ENCODE measurements around the gene NIBAN1. TPM values are rescaled to one million over a fixed set of nuclear protein-coding genes. Genes with fewer than 3 reads are reported as not detected.

NIBAN1 gene
- total and polyA plus RNA-seq, 9 of the 15 experiments (the other 6 are each of a cell fraction or from before 2014, with no cell fraction given) = 1.5 to 26.6 (median 16.2) TPM

GRCh38 chr1:184992271-184992670, 18.0 kb upstream of the NIBAN1 start (continued):
- no peak for TF ChIP-seq UBTF (IDR thresholded peaks at IDR 0.05; ENCODE audit: borderline replicate concordance in 1 of 2, low read depth in 2 of 2, low read length in 2 of 2)
- TF ChIP-seq ELF2 (CRISPR knock-in tag; IDR thresholded peaks at IDR 0.05) = no peak
- TF ChIP-seq CTCFL (IDR thresholded peaks at IDR 0.05; ENCODE audit: borderline replicate concordance, insufficient read depth, low read depth, low read length, poor library complexity, severe bottlenecking) = no peak
- no peak for TF ChIP-seq SMAD4 (CRISPR knock-in tag; conservative IDR thresholded peaks at IDR 0.05)
- no peak for TF ChIP-seq ESRRA (IDR thresholded peaks at IDR 0.05; ENCODE audit: borderline replicate concordance, low read depth)
- TF ChIP-seq CEBPB (tag; IDR thresholded peaks at IDR 0.05) = no peak

- Histone ChIP-seq H2AFZ (ENCODE audit: low read depth, low read length) (no peak overlapping the region), H3K27me3 (ENCODE audit: control insufficient read depth in 2 of 2, insufficient read depth in 2 of 2, low read length in 2 of 2) (peaks cover 2% of the 10 kb centered on the region in 2 experiments; a peak in 2 of 5 replicates), H3K9ac (ENCODE audit: insufficient read depth in 1 of 2, low read depth in 2 of 2, low read length in 2 of 2) (no peak overlapping the region), H3K27ac (ENCODE audit: extremely low read depth, low read depth, low read length) (no peak overlapping the region), H3K4me1 (replicated peaks in 1 of 2; ENCODE audit: control insufficient read depth in 2 of 2, insufficient read depth in 2 of 2, low read length in 2 of 2) (no peaks in the 10 kb centered on the region), H3K36me3 (ENCODE audit: control insufficient read depth, insufficient read depth, low read length) (no peaks in the 10 kb centered on the region), H3K4me3 (no peak overlapping the region), H3K9me1 (ENCODE audit: control insufficient read depth, insufficient read depth, low read length) (no peaks in the 10 kb centered on the region), H3K79me2 (ENCODE audit: control insufficient read depth, insufficient read depth, low read length) (no peaks in the 10 kb centered on the region), H3K9me3 (replicated peaks; ENCODE audit: control insufficient read depth, insufficient read depth, low read depth, low read length) (no peaks in the 10 kb centered on the region; the same call in 1 of the 2 replicates), H4K20me1 (replicated peaks; ENCODE audit: control insufficient read depth, insufficient read depth, low read length) (no peaks in the 10 kb centered on the region), H3K4me2 (ENCODE audit: insufficient read depth, low read length) (no peak overlapping the region)
- BruUV-seq (replicated peaks) = no TSS peak
- DNase-seq (ENCODE audit: extremely low read depth in 1 of 4, low spot score in 3 of 4) (no peak), ATAC-seq (no peak), FAIRE-seq (no peak)
- intact Hi-C loops (cut with micrococcal nuclease) (no loop called here), in situ Hi-C loops (cut with MboI) (no loop called here)
- TF ChIP-seq ZBTB17 (CRISPR knock-in tag; IDR thresholded peaks at IDR 0.05) = no peak
- peak; percentile 29; the same call in 1 of the 2 replicates for TF ChIP-seq CEBPG (CRISPR knock-in tag; IDR thresholded peaks at IDR 0.05)
- TF ChIP-seq CEBPG (tag; conservative IDR thresholded peaks at IDR 0.05 in 1 of 2, IDR thresholded peaks at IDR 0.05 in 1 of 2) = 0 out of 4 replicates have a peak, but pooled peaks of 1 of the 2 experiments have one; percentile 28
- TF ChIP-seq SIRT6 (IDR thresholded peaks at IDR 0.05; ENCODE audit: low read depth, low read length) = no peak
- TF ChIP-seq ASH1L (IDR thresholded peaks at IDR 0.05; ENCODE audit: borderline replicate concordance, low read depth, partially characterized antibody) = no peak
- no peak for TF ChIP-seq RBBP5 (IDR thresholded peaks at IDR 0.05; ENCODE audit: borderline replicate concordance, insufficient read depth, low read length, poor library complexity, severe bottlenecking)
- TF ChIP-seq THRAP3 (IDR thresholded peaks at IDR 0.05; ENCODE audit: borderline replicate concordance) = no peak
- TF ChIP-seq DMBX1 (CRISPR knock-in tag; IDR thresholded peaks at IDR 0.05; ENCODE audit: borderline replicate concordance) = no peak
- ChIA-PET CTCF (ENCODE audit: low intra/inter-chr PET ratio) (no interaction called here), POLR2A (no interaction called here)
- whole genome bisulfite sequencing (ENCODE audit: insufficient coverage, low coverage, missing lambda C conversion rate) = 0% methylated on average over 1 of the region's 1 CpG
These were observed 15.9 kb upstream of the NIBAN1 start for GRCh38 chr1:184990204-184990603.

Measured in K562 (cell line).